ENCODE results near the gene HS3ST3B1. TPM values are rescaled to one million over a fixed set of nuclear protein-coding genes. Genes with fewer than 3 reads are reported as not detected.

HS3ST3B1 gene
- total RNA-seq, 1 experiment from 2014 or later = 0.59 TPM

- ATAC-seq = no peak
- no peak for TF ChIP-seq TCF7L2 (IDR thresholded peaks at IDR 0.05; ENCODE audit: low read depth, low read length)
- no peak for TF ChIP-seq SIN3A (IDR thresholded peaks at IDR 0.05; ENCODE audit: borderline replicate concordance, insufficient read depth, low read depth, low read length)
- TF ChIP-seq POLR2AphosphoS5 (IDR thresholded peaks at IDR 0.05; ENCODE audit: low read depth, low read length) = no peak
- TF ChIP-seq CTCF (IDR thresholded peaks at IDR 0.05) = no peak
- TF ChIP-seq, protein P1, sequence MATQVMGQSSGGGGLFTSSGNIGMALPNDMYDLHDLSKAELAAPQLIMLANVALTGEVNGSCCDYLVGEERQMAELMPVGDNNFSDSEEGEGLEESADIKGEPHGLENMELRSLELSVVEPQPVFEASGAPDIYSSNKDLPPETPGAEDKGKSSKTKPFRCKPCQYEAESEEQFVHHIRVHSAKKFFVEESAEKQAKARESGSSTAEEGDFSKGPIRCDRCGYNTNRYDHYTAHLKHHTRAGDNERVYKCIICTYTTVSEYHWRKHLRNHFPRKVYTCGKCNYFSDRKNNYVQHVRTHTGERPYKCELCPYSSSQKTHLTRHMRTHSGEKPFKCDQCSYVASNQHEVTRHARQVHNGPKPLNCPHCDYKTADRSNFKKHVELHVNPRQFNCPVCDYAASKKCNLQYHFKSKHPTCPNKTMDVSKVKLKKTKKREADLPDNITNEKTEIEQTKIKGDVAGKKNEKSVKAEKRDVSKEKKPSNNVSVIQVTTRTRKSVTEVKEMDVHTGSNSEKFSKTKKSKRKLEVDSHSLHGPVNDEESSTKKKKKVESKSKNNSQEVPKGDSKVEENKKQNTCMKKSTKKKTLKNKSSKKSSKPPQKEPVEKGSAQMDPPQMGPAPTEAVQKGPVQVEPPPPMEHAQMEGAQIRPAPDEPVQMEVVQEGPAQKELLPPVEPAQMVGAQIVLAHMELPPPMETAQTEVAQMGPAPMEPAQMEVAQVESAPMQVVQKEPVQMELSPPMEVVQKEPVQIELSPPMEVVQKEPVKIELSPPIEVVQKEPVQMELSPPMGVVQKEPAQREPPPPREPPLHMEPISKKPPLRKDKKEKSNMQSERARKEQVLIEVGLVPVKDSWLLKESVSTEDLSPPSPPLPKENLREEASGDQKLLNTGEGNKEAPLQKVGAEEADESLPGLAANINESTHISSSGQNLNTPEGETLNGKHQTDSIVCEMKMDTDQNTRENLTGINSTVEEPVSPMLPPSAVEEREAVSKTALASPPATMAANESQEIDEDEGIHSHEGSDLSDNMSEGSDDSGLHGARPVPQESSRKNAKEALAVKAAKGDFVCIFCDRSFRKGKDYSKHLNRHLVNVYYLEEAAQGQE (IDR thresholded peaks at IDR 0.05; ENCODE audit: insufficient read depth in 1 of 2, low read depth in 2 of 2, low read length in 1 of 2) = no peak
- Histone ChIP-seq H3K27ac (ENCODE audit: low read length) (no peak overlapping the region), H3K9me3 (ENCODE audit: control insufficient read depth, insufficient read depth, low read depth, low read length) (no peaks in the 10 kb centered on the region), H3K4me3 (ENCODE audit: low read depth in 2 of 2, low read length in 2 of 2) (no peak overlapping the region), H3K4me1 (ENCODE audit: control insufficient read depth, insufficient read depth, low read length) (no peaks in the 10 kb centered on the region), H3K36me3 (ENCODE audit: control insufficient read depth, insufficient read depth, low read length) (no peaks in the 10 kb centered on the region), H3K27me3 (ENCODE audit: control insufficient read depth, insufficient read depth, low read length) (peaks cover 5% of the 10 kb centered on the region; the same call in 1 of the 2 replicates)
- in situ Hi-C loops (cut with HindIII; ENCODE audit: low pct_unique_long_range_greater_than_20kb, low sequenced_read_pairs) (no loop called here), intact Hi-C loops (cut with micrococcal nuclease; ENCODE audit: unreplicated experiment) (loop anchor here (5.0 to 10.0 kb wide), 2 partner anchors 618 to 709 kb away; no protein-coding TSS in a partner anchor)
- ChIA-PET CTCF (no interaction called here), POLR2A (no interaction called here)
- no peak for DNase-seq (ENCODE audit: low read depth, low spot score)
- no TSS peak for BruUV-seq (replicated peaks)
Measured at GRCh38 chr17:14306596-14306995, 5.7 kb downstream of the HS3ST3B1 start.

DNA sequence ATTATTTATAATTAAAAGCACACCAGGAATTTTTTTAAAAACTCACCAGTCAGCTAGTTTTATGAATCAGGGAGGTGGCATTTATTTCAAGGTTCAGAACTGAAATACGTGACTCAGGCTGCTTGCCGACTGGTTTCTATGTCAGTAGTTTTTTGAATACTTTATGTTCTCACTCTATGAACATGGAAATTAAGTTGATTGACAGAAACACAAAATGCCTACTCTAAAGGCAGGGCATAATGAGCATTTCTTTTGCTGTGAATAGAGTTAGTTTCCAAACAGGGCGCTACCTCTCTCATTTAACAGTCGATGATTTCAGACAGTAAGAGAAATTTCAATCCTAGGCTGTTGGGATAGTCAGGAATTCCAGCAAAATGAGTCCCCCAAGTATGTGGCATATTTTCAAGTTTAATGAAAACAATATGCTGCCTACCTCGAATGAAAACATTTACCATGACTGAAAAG lies 6.7 kb downstream of the HS3ST3B1 start:
- CTCF ChIA-PET = no interaction called here
- no peak overlapping the region for H3K27ac ChIP-seq (ENCODE audit: low read length)
- no peak for DNase-seq (ENCODE audit: low read depth, low spot score)
- no peak for TF ChIP-seq SIN3A (IDR thresholded peaks at IDR 0.05; ENCODE audit: borderline replicate concordance, insufficient read depth, low read depth, low read length)
- TF ChIP-seq CTCF (IDR thresholded peaks at IDR 0.05) = no peak
- no peak for TF ChIP-seq POLR2AphosphoS5 (IDR thresholded peaks at IDR 0.05; ENCODE audit: low read depth, low read length)
- TF ChIP-seq, protein P1 (IDR thresholded peaks at IDR 0.05; ENCODE audit: insufficient read depth in 1 of 2, low read depth in 2 of 2, low read length in 1 of 2) = no peak
- TF ChIP-seq TCF7L2 (IDR thresholded peaks at IDR 0.05; ENCODE audit: low read depth, low read length) = no peak
- no peaks in the 10 kb centered on the region for H3K36me3 ChIP-seq (ENCODE audit: control insufficient read depth, insufficient read depth, low read length)
- no peak overlapping the region for H3K4me3 ChIP-seq (ENCODE audit: low read depth in 2 of 2, low read length in 2 of 2)
- H3K27me3 ChIP-seq (ENCODE audit: control insufficient read depth, insufficient read depth, low read length) = peaks cover 5% of the 10 kb centered on the region; the same call in 1 of the 2 replicates
- H3K4me1 ChIP-seq (ENCODE audit: control insufficient read depth, insufficient read depth, low read length) = no peaks in the 10 kb centered on the region
- POLR2A ChIA-PET = no interaction called here
- in situ Hi-C loops (cut with HindIII; ENCODE audit: low pct_unique_long_range_greater_than_20kb, low sequenced_read_pairs) = no loop called here
- intact Hi-C loops (cut with micrococcal nuclease; ENCODE audit: unreplicated experiment) = loop anchor here (5.0 to 10.0 kb wide), 2 partner anchors 617 to 710 kb away; no protein-coding TSS in a partner anchor
- no TSS peak for BruUV-seq (replicated peaks)
- no peak for ATAC-seq
- H3K9me3 ChIP-seq (ENCODE audit: control insufficient read depth, insufficient read depth, low read depth, low read length) = no peaks in the 10 kb centered on the region

Measured in Panc1 (cell line).